Right renal pelvis (tissue), 4 donors: ENCODE data around the gene TMSB15B. TPM values are rescaled to one million over a fixed set of nuclear protein-coding genes. Genes with fewer than 3 reads are reported as not detected.
"Not testable (repeated sequence)": the region's sequence is repeated elsewhere in the genome, so short reads cannot be mapped to it uniquely, and the experiment has no call there.

Source experiments
- DNase-seq, 4 donors: peaks; one replicate each; pipeline ENCODE4 v3.0.0-alpha.2; 2013; ENCODE audit warnings: low read depth in 4 of 4, low spot score in 3 of 4, missing footprints in 1 of 4
- polyA plus RNA-seq, 4 donors: library from polyadenylated mRNA; unstranded; fragments of 120-200 nt; gene quantifications; one replicate each; pipeline ENCODE4 v1.2.1, GENCODE V29; 2013; ENCODE audit not compliant: insufficient read length in 4 of 4

TMSB15B gene
- polyA plus RNA-seq, 4 donors, result 20.3 to 27.8 (median 24.4) TPM

DNA sequence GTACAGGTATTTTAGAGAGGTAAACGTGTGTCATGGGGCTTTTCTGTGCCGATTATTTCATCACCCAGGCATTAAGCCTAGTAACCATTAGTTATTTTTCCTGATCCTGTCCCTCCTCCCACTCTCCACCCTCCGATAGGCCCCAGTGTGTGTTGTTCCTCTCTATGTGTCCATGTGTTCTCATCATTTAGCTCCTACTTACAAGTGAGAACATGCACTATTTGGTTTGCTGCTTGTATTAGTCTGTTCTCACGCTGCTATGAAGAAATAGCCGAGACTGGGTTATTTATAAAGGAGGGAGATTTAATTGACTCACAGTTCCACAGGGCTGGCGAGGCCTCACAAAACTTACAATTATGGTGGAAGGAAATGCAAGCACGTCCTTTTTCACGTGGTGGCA, 53.1 kb downstream of the TMSB15B start:
- not testable (repeated sequence) for DNase-seq

Other genes starting within 250 kb of the TMSB15B start
- gene PLP1, start 185.8 kb upstream of the TMSB15B start, polyA plus RNA-seq, result 10 to 100 TPM in 1 of 4 donors, 1 to 10 TPM in 3; 6.8 to 20.4 (median 7.3) TPM
- 1 to 10 TPM; 2.4 to 3.2 (median 2.9) TPM for gene RAB9B, start 130.4 kb upstream of the TMSB15B start, polyA plus RNA-seq
- gene H2BW1, start 51.1 kb downstream of the TMSB15B start, polyA plus RNA-seq, result not detected
- 1 to 10 TPM in 1 of 4 donors, under 1 TPM in 3; 0.42 to 1.3 (median 0.94) TPM for gene H2BW2, start 77.3 kb downstream of the TMSB15B start, polyA plus RNA-seq
- gene TMSB15C, start 113.6 kb downstream of the TMSB15B start, polyA plus RNA-seq, result 10 to 100 TPM in 2 of 4 donors, 1 to 10 TPM in 2; 9.4 to 11.4 (median 9.9) TPM
- 1 to 10 TPM; 3.6 to 5.0 (median 4.9) TPM for gene ZCCHC18, start 149.9 kb downstream of the TMSB15B start, polyA plus RNA-seq
- gene SLC25A53, start 194.4 kb downstream of the TMSB15B start, polyA plus RNA-seq, result 10 to 100 TPM in 1 of 4 donors, 1 to 10 TPM in 3; 8.3 to 12.0 (median 9.4) TPM
- gene FAM199X, start 203.8 kb downstream of the TMSB15B start, polyA plus RNA-seq, result 10 to 100 TPM; 39.5 to 48.9 (median 46.6) TPM